ENCODE results near the gene PTGES2.

The PTGES2 gene

DNA sequence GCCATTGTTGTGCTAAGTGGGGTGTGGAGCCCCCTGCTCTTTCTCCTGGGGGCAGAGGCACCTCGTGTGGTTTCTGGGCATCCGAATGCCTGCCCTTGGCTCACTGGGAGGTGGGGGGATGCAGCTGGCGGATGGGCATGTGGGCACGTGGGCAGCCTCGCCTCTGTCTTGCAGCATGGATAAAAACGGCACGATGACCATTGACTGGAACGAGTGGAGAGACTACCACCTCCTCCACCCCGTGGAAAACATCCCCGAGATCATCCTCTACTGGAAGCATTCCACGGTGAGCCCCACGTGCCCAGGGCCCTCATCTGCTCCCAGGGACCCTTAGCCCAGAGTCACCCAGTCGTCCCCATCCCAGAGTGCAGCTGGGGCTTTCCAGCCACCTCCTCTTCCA lies 25.3 kb downstream of the PTGES2 start:
- no peak for DNase-seq

DNA sequence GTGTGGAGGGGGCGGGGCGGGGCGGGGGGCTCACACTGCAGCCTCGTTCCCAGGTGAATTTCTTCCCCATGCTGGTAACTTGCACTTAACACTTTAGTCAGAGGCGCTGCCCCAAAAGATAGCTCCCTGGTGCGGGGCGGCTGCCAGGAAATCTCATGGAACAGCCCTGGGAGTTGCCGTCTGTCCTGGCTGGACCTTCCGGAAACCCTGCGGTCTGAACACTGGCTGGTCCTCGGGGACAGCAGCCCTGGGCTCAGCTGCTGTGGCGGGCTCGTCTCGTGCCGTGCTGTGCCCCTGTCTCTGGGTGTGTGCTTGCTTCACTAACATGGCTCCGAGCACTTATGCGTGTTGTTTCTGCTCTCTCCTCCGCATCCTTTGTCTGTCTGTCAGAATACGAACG lies 25.8 kb downstream of the PTGES2 start:
- DNase-seq: no peak

DNA sequence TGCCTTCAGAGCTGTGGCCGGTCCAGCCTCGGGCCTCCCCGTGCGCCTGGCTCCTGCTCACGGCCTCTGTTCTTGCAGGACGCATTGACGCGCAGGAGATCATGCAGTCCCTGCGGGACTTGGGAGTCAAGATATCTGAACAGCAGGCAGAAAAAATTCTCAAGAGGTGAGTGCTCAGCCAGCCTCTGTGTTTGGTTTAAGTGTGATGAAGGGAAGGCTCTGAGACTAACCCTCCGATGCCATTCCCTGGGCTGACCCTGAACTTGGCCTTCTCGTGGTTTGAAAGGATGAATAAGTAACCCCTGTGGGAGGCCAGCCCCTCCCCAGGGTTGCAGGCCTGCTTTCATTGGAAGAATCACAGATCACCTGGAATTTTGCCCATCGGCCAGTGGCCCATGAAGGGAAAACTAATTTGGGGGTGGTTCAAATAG lies 26.3 kb downstream of the PTGES2 start:
- DNase-seq: no peak

- DNase-seq: no peak
Observed at GRCh38 chr9:128100581-128100980, 26.9 kb downstream of the PTGES2 start.

- DNase-seq: peak; percentile 31
Observed at GRCh38 chr9:128099932-128100491, 27.5 kb downstream of the PTGES2 start.

DNA sequence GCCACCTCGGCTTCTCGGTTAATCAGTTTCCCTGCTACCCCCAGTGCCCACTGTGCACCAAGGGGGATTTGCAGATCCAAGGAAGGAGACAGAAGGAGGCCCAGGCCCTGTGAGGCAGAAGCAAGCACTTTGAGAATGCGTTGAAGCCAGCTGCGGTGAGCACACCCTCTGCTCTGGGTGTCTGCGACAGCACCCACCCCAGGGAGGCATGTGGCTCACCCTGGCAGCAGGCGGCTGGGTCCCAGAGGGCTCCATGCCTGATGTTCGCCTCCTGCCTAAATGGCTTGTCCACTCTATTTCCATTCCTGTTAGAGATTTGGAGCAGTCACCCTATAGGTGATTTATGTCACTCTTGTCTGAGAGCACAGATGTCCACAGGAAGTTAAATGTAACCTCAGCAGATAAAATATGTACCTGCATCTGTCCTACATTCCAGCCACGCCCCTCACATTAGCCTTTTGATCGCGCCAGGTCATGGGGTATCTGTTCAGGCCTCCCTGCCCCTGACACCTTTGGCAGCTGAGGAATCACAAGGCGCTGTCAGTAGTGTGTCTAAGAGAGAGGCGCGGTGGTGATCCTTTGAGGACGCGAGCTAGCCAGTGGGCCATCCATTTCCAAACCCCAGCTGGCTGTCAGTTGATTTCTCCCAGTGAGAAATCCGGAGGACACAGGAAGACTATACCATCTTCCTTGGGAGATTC lies 28.1 kb downstream of the PTGES2 start:
- no peak for DNase-seq

- peak; percentile 75 for DNase-seq
Observed at GRCh38 chr9:128098297-128099230, 29.0 kb downstream of the PTGES2 start.

DNA sequence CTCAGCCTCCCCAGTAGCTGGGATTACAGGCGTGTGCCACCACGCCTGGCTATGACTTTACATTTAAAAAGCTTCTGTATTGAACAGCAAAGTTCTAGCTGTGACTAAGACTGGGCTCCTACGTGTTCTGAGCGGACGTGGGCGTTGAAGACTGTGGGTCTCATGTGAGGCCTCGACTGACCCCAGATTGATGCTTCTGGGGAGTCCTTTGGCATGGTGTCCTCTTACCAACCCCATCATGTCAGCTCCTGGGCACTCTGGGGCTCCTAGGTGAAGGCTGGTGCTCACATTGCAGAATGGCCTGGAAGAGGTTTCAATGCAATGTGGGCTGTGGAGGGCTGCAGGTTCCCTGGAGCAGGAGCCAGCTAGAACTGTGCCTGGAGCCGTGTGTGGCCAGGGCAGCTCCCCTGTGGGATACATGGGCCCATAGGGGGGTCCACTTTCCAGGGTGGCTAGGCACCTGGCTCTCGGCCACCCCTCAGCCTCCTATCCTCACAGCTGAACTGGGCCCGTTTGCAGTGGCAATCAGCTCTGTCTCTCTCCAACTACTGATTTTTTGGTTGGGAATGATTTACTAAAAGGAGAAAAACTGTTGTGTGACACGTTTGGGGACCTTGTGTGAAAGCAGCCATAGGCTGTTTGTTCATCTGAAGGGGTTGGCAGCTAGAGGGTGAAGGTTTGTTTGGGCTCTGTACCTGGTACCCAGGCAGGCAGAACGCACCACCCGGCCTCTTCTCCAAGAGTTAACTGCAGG lies 29.8 kb downstream of the PTGES2 start:
- no peak for DNase-seq

DNA sequence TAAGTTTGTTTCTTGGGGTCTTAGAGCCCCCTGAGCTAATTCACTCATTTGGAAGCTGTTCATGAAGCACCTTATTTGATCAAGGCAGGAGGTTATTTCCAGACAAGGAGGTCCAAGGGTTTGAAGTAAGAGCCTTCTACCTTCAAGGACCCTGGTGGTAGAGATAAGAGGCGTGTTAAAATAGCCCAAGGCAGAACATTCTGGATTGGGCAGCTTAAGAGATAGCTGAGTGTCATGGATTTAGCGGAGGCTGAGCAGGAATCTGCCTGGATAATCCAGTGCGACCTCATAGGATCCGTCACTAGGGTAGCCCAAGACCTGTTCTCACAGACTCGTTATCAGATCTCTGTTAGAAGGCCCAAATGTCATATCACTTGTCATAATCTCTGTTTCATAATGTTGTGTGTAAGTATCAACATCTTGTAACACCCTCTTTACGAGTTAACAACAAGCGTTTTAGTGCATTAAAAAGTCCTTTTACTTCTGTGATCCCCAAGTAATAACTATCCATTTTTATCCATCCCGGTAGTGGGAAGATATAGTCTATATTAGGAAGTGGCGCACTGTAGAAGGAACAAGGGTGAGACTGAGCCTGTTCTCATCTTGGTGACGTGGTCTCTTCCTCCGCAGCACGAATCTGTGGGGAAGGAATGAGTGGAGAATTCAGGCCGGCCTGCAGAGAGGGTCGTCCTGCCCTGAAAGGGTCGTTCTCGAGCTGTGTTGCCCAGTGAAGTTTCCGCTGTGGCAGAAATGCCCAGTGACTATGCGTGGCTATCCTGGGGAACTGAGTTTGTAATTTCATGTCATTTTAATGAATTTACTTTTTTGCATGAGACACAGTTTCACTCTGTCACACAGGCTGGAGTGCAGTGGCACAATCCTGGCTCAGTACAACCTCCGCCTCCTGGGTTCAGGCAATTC lies 30.7 kb downstream of the PTGES2 start:
- no peak for DNase-seq

DNA sequence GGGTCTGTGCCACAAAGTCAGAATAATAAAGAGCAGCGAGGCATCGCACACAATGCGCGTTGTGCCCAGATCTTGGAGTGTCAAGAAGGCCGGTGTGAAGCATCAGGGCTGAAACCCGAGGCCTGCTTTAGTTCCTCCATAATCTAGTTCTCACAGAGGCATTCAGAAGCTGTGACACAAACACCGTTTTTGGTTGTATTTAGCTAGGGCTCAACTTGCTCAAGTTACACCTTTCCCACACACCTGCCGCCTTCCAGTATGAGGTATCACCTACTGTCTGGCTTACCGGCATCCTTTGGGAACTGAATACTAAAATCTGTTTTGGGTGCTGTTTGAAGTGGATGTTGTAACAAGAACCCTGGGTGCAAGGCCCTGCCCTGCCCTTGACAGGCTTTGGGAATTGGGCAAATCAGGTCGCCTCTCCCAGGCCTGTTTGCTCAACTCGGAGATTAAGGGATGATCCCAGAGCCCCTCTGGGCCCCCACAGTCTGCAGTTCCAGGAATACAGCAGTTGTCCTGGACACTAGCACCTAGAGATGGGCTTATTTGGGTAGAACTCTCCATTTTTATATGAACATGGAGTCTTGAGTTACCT lies 32.5 kb downstream of the PTGES2 start:
- DNase-seq: no peak

GRCh38 chr9:128094166-128094949 lies 33.2 kb downstream of the PTGES2 start:
- DNase-seq: peak; percentile 75

DNA sequence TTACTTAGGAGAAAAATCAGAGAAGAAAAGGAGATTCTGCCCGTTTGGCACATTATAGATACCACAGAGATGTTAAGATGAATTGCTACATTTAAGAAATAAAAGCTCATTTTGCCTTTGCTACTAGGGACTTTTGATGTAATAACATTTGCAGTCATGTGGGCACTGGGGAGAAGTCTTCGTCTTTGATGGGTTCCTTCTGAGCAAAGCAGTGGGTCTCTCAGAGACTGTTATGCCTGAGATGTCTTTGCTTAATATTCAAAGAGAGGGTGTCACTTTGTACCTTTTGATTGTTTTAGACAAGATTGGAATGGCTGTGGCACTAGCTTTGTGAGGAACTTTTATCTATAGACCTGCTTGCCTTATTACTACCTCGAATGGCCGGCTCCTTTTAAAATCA lies 34.5 kb downstream of the PTGES2 start:
- peak; percentile 32 for DNase-seq

DNA sequence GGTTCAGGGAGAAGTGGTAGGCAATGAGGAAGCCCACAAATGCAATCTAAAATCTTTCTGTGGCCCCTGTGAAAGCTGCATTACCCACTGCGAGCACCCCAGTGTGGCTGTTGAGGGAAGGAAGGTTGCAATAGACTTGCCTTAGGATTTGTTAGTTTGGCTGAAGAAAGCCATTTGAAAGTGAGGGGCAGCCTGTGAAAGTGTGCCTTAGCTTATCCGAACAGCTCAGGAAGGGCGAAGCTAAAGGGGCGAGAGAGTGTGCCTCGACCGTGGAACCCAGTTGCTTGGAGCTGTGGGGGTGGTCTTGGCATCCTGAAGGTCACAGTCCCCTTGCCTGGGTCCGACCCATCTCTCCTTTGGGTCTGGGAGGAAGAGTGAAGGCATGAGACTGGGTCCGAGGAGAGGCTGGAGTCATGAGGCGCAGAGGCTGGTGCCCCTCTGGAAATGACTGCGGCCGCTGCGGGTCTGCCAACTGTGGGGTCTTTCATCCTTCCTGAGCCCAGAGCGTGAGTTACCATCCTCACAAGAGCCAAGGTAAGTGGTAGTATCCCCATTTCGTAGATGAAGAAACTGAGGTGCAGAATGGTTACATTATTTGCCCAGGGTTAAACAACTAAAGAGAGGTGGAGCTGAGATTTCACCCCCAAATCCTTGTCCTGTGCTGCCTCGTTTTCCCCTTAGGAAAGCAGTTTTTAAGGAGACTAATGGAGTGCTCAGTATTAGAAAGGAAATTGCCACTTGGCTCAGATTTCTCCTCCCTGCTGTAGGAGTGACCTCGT lies 35.1 kb downstream of the PTGES2 start:
- DNase-seq: no peak

DNA sequence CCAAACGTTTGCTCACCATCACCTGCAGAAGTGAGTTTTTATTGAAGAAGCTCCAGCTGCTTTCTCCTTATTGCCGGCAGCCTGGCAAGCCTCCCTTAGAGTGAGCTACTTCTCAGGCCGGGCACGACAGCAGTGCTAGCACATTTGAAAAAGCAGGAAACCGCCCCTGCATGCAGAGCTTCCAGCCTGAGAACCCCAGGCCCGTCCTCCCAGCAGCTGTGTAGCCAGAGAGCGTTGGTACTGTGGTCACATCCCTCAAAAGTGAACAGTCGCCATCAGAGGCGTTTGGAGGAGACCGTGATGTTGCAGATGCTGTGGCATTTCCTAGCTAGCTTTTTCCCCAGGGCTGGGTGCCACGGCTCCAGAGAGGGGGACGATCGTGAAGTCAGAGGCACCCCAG lies 36.0 kb downstream of the PTGES2 start:
- peak; percentile 33 for DNase-seq

GRCh38 chr9:128091144-128091543 lies 36.4 kb downstream of the PTGES2 start:
- DNase-seq: no peak

DNA sequence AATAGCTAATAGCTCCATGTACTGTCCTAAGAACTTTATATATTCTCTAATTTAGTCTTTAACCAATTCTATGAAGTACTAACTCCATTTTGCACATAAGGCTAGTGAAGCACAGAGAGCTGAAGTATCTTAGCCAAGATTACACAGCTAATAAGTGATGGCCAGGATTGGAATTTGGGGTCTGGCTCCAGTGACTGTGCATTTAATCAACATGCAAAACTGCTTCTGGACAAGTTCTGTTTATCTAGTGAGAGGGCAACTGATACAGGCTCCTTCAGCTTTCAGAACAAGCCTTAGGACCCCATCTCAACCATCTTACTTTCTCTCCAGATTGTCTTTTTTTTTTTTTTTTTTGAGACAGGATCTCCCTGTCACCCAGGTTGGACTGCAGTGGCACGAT lies 38.2 kb downstream of the PTGES2 start:
- DNase-seq: no peak

GRCh38 chr9:128088253-128088945 lies 39.1 kb downstream of the PTGES2 start:
- DNase-seq: no peak

DNA sequence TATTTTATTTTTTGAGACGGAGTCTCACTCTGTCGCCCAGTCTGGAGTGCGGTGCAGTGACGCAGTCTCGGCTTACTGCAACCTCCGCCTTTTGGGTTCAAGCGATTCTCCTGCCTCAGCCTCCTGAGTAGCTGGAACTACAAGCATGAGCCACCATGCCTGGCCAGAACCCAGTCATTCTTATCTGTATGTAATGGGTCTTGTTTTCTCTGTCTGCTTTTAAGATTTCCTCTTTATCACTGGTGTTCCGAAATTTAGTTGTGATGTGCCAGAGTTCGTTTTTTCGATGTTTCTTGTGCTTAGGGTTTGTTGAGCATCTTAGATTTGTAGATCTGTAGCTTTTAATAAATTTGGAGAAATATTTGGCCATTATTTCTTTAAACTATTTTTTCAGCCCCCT lies 40.3 kb downstream of the PTGES2 start:
- no peak for DNase-seq

DNA sequence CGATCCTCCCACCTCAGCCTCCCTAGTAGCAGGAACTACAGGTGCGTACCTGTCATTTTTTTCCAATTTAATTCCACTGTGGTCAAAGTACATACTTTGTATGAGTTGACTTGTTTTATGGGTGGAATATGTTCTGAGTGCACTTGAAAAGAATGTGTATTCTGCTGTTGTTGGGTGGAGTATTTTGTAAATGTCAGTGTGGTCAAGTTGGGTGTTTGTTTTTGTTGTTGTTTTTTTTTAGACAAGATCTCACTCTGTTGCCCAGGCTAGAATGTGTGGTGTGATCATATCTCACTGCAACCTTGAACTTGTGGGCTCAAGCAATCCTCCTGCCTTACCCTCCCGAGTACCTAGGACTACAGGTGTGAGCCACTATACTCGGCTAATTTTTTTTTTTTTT lies 41.6 kb downstream of the PTGES2 start:
- DNase-seq: no peak
